Liver (tissue), 9 donors: Measurements from ENCODE around the gene BMAL2. TPM values are rescaled to one million over a fixed set of nuclear protein-coding genes. Genes with fewer than 3 reads are reported as not detected.

Experiments
- DNase-seq: peaks from one replicate; pipeline ENCODE4 v3.0.0-alpha.2; 2017; ENCODE audit warnings: low spot score
- H3K27ac ChIP-seq, 2 donors: one replicate each; pipeline ENCODE4 v1.7.0; 2013; ENCODE audit warnings: inconsistent platforms in 2 of 2, low read length in 2 of 2, control low read depth in 1 of 2, low read depth in 1 of 2, mild to moderate bottlenecking in 1 of 2
- H3K27me3 ChIP-seq, 4 donors: one replicate each; pipeline versions ENCODE4 v1.6.1 to v1.7.0; 2013; ENCODE audit warnings: low read length in 3 of 4, inconsistent platforms in 1 of 4, mild to moderate bottlenecking in 1 of 4, moderate library complexity in 1 of 4; ENCODE audit not compliant: control insufficient read depth in 4 of 4, insufficient read depth in 4 of 4
- H3K36me3 ChIP-seq, 4 donors: one replicate each; pipeline versions ENCODE4 v1.6.1 to v1.7.0; 2013; ENCODE audit warnings: low read length in 3 of 4, mild to moderate bottlenecking in 3 of 4, low read depth in 1 of 4, moderate library complexity in 1 of 4; ENCODE audit not compliant: control insufficient read depth in 4 of 4, insufficient read depth in 3 of 4
- H3K4me1 ChIP-seq, 4 donors: one replicate each; pipeline versions ENCODE4 v1.6.1 to v1.7.0; 2013; ENCODE audit warnings: low read length in 3 of 4, mild to moderate bottlenecking in 3 of 4, moderate library complexity in 1 of 4; ENCODE audit not compliant: control insufficient read depth in 4 of 4, insufficient read depth in 4 of 4
- H3K4me3 ChIP-seq, 3 donors: one replicate each; pipeline versions ENCODE4 v1.6.1 to v1.7.0; 2013; ENCODE audit warnings: low read length in 3 of 3, control low read depth in 1 of 3, low read depth in 1 of 3, mild to moderate bottlenecking in 1 of 3
- H3K9ac ChIP-seq, 2 donors: one replicate each; pipeline ENCODE4 v1.7.0; 2013; ENCODE audit warnings: low read length in 2 of 2, mild to moderate bottlenecking in 2 of 2, moderate library complexity in 2 of 2, control low read depth in 1 of 2, low read depth in 1 of 2
- H3K9me3 ChIP-seq, 4 donors: one replicate each; pipeline versions ENCODE4 v1.6.1 to v1.7.0; 2013; ENCODE audit warnings: low read length in 3 of 4; ENCODE audit not compliant: control insufficient read depth in 4 of 4
- EGR1 ChIP-seq, 2 donors: IDR thresholded peaks; 2 replicates each; pipeline ENCODE4 v1.6.1; 2016 to 2018; ENCODE audit warnings: antibody characterized with exemption in 2 of 2, low read depth in 2 of 2
- FOXA1 ChIP-seq: IDR thresholded peaks from 2 replicates; pipeline ENCODE4 v1.6.1; 2016; ENCODE audit warnings: antibody characterized with exemption
- GABPA ChIP-seq, 2 donors: IDR thresholded peaks in 1 of 2; conservative IDR thresholded peaks in 1 of 2; 2 replicates each; pipeline ENCODE4 v1.6.1; 2016; ENCODE audit warnings: antibody characterized with exemption in 2 of 2, mild to moderate bottlenecking in 1 of 2, moderate library complexity in 1 of 2
- HNF4G ChIP-seq: IDR thresholded peaks from 2 replicates; pipeline ENCODE4 v1.6.1; 2016; ENCODE audit warnings: antibody characterized with exemption
- NR2F2 ChIP-seq: IDR thresholded peaks from 2 replicates; pipeline ENCODE4 v1.6.1; 2016; ENCODE audit warnings: antibody characterized with exemption
- RAD21 ChIP-seq, 2 donors: IDR thresholded peaks; 2 replicates each; pipeline ENCODE4 v1.6.1; 2016; ENCODE audit warnings: antibody characterized with exemption in 2 of 2, mild to moderate bottlenecking in 2 of 2
- SP1 ChIP-seq: IDR thresholded peaks from 2 replicates; pipeline ENCODE4 v1.6.1; 2018; ENCODE audit warnings: antibody characterized with exemption, mild to moderate bottlenecking
- TAF1 ChIP-seq: conservative IDR thresholded peaks from 2 replicates; pipeline ENCODE4 v1.6.1; 2016; ENCODE audit warnings: antibody characterized with exemption, mild to moderate bottlenecking
- YY1 ChIP-seq: IDR thresholded peaks from 2 replicates; pipeline ENCODE4 v1.6.1; 2016; ENCODE audit warnings: antibody characterized with exemption, mild to moderate bottlenecking
- ZBTB33 ChIP-seq: IDR thresholded peaks from 2 replicates; pipeline ENCODE4 v1.6.1; 2016; ENCODE audit warnings: antibody characterized with exemption
- WGBS: extraction: QIAGEN DNeasy Blood & Tissue Kit; methylation state at CpG from one replicate; pipeline ENCODE4 v1.1.7; 2013; 5-methylcytosine and 5-hydroxymethylcytosine counted together
- polyA plus RNA-seq, 2 donors: library from polyadenylated mRNA; stranded (reverse) in 1 of 2; unstranded in 1 of 2; fragments of 200-250 nt in 1 of 2; fragments of >200 nt in 1 of 2; fragmentation: Nextera tagmentation in 1 of 2; extraction: Ambion mirVana in 1 of 2; gene quantifications; one replicate each; pipeline versions ENCODE4 v1.2.1 to v1.2.3, GENCODE V29; 2013 to 2015
- total RNA-seq, 2 donors: library from RNA; depleted of rRNA; stranded (reverse); fragments of >200 nt; gene quantifications; one replicate each; pipeline ENCODE4 v1.2.3, GENCODE V29; 2014
- TF ChIP-seq, protein P1 (sequence below): IDR thresholded peaks from 2 replicates; pipeline ENCODE4 v1.6.1; 2016; ENCODE audit warnings: antibody characterized with exemption
- TF ChIP-seq, protein P2 (sequence below): IDR thresholded peaks from 2 replicates; pipeline ENCODE4 v1.6.1; 2016; ENCODE audit warnings: antibody characterized with exemption
- donor health status: healthy.
- donor health status: healthy.
- donor health status: healthy.
- donor health status: healthy.
- donor health status: healthy.

Gene BMAL2
- total and polyA plus RNA-seq, 4 donors = 1.4 to 4.4 (median 1.7) TPM

GRCh38 chr12:27340971-27341370, 8.3 kb downstream of the BMAL2 start:
- TF ChIP-seq, protein P1, sequence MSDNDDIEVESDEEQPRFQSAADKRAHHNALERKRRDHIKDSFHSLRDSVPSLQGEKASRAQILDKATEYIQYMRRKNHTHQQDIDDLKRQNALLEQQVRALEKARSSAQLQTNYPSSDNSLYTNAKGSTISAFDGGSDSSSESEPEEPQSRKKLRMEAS = no peak
- no peak for TF ChIP-seq YY1
- TF ChIP-seq SP1 = no peak
- TF ChIP-seq, protein P2, sequence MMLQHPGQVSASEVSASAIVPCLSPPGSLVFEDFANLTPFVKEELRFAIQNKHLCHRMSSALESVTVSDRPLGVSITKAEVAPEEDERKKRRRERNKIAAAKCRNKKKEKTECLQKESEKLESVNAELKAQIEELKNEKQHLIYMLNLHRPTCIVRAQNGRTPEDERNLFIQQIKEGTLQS = no peak
- no peak for TF ChIP-seq EGR1 (IDR thresholded peaks at IDR 0.05; ENCODE audit: low read depth in 2 of 2)
- no peak for TF ChIP-seq GABPA (IDR thresholded peaks at IDR 0.05 in 1 of 2, conservative IDR thresholded peaks at IDR 0.05 in 1 of 2)
- no peak for TF ChIP-seq NR2F2
- no peak for TF ChIP-seq ZBTB33
- no peak for TF ChIP-seq FOXA1
- no peak for TF ChIP-seq TAF1
- Histone ChIP-seq H3K27ac (no peak overlapping the region), H3K9ac (no peak overlapping the region), H3K4me3 (no peak overlapping the region), H3K9me3 (no peaks in the 10 kb centered on the region), H3K27me3 (no peaks in the 10 kb centered on the region), H3K4me1 (peaks cover 2 to 21% (median 9%) of the 10 kb centered on the region in 4 donors), H3K36me3 (no peaks in the 10 kb centered on the region)
- DNase-seq = no peak
- WGBS = 94% methylated on average over 3 of the region's 3 CpGs

- no peak overlapping the region for H3K4me3 ChIP-seq
- H3K9me3 ChIP-seq = no peaks in the 10 kb centered on the region
- DNase-seq = no peak
- 97% methylated on average over 2 of the region's 2 CpGs for WGBS
- no peak overlapping the region for H3K9ac ChIP-seq
- TF ChIP-seq FOXA1 (no peak), NR2F2 (no peak), YY1 (no peak), EGR1 (IDR thresholded peaks at IDR 0.05; ENCODE audit: low read depth in 2 of 2) (no peak), HNF4G (no peak), ZBTB33 (no peak), RAD21 (IDR thresholded peaks at IDR 0.05) (no peak)
- TF ChIP-seq, protein P1 = no peak
- TF ChIP-seq, protein P2 = no peak
- peaks cover 0 to 11% (median 4%) of the 10 kb centered on the region in 4 donors for H3K4me1 ChIP-seq
- H3K27ac ChIP-seq = no peak overlapping the region
- H3K36me3 ChIP-seq = no peaks in the 10 kb centered on the region
- no peaks in the 10 kb centered on the region for H3K27me3 ChIP-seq
Observed at GRCh38 chr12:27342536-27342935, 9.9 kb downstream of the BMAL2 start.
